Measurements from ENCODE around the gene CNP. TPM values are rescaled to one million over a fixed set of nuclear protein-coding genes. Genes with fewer than 3 reads are reported as not detected.

Gene CNP
- total RNA-seq, 1 experiment from 2014 or later = 78.5 TPM

DNA sequence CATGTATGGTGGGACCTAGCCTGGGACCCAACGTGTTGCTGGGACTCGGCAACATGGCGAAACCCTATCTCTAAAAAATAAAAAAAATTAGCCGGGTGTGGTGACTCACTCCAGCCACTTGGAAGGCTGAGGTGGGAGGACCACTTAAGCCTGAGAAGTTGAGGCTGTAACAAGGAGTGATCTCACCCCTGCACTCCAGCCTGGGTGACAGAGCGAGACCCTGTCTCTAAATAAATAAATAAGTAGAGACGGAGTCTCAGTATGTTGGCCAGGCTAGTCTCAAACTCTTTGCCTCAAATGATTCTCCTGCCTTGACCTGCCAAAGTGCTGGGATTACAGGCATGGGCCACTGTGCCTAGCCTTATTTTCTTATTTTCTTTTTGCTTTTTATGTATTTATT lies 10.1 kb upstream of the CNP start:
- H3K27ac Mint-ChIP-seq = no peak overlapping the region; a peak in 1 of 7 replicates
- Histone ChIP-seq H2AFZ (ENCODE audit: low read length) (no peak overlapping the region), H4K5ac (ENCODE audit: insufficient read length, low read depth, low read length) (no peak overlapping the region), H4K91ac (ENCODE audit: insufficient read length, low read depth, low read length) (no peak overlapping the region), H2BK120ac (ENCODE audit: low read depth, low read length, poor library complexity, severe bottlenecking) (no peak overlapping the region), H3K23me2 (ENCODE audit: insufficient read length, low read depth, low read length, poor library complexity, severe bottlenecking) (no peaks in the 10 kb centered on the region), H3T11ph (ENCODE audit: low read length) (no peak overlapping the region), H2AK5ac (ENCODE audit: insufficient read length, low read length) (no peak overlapping the region), H2BK12ac (ENCODE audit: insufficient read length, low read depth, low read length) (no peak overlapping the region), H3K9me3 (ENCODE audit: control insufficient read depth, low read depth, low read length) (no peaks in the 10 kb centered on the region), H3K9ac (ENCODE audit: extremely low read depth, insufficient read length, low read length) (no peak overlapping the region), H2BK15ac (ENCODE audit: low read depth, low read length) (no peak overlapping the region), H3K79me1 (ENCODE audit: insufficient read depth, low read depth, low read length, poor library complexity, severe bottlenecking) (no peaks in the 10 kb centered on the region), H2BK20ac (ENCODE audit: low read depth, low read length, poor library complexity, severe bottlenecking) (no peak overlapping the region), H4K20me1 (ENCODE audit: control insufficient read depth, insufficient read depth, insufficient read length) (no peaks in the 10 kb centered on the region), H3K4me1 (ENCODE audit: insufficient read depth, low read length) (peaks cover 2% of the 10 kb centered on the region; the same call in 1 of the 2 replicates), H3K27ac (ENCODE audit: insufficient read length, low read depth, low read length) (no peak overlapping the region), H3K56ac (ENCODE audit: insufficient read length, low read depth, low read length) (no peak overlapping the region), H3K18ac (ENCODE audit: insufficient read length, low read depth, low read length) (no peak overlapping the region), H3K14ac (ENCODE audit: insufficient read depth, low read length) (no peak overlapping the region), H3K79me2 (ENCODE audit: insufficient read depth, low read length) (no peaks in the 10 kb centered on the region), H3K4ac (ENCODE audit: low read depth, low read length) (no peak overlapping the region), H3K27me3 (ENCODE audit: insufficient read depth, low read length) (no peaks in the 10 kb centered on the region), H3K4me2 (ENCODE audit: insufficient read depth, insufficient read length, low read length) (no peak overlapping the region), H4K8ac (replicated peaks; ENCODE audit: insufficient read length, low read depth, low read length) (no peak overlapping the region), H2BK5ac (ENCODE audit: insufficient read length, low read length) (no peak overlapping the region), H3K23ac (ENCODE audit: insufficient read length, low read depth, low read length) (no peak overlapping the region)
- H3K9me3 Mint-ChIP-seq = no peaks in the 10 kb centered on the region
- no peak overlapping the region for H3K4me3 Mint-ChIP-seq
- peaks cover 28 to 31% of the 10 kb centered on the region in 2 experiments for H3K4me1 Mint-ChIP-seq
- TF ChIP-seq, protein P1, sequence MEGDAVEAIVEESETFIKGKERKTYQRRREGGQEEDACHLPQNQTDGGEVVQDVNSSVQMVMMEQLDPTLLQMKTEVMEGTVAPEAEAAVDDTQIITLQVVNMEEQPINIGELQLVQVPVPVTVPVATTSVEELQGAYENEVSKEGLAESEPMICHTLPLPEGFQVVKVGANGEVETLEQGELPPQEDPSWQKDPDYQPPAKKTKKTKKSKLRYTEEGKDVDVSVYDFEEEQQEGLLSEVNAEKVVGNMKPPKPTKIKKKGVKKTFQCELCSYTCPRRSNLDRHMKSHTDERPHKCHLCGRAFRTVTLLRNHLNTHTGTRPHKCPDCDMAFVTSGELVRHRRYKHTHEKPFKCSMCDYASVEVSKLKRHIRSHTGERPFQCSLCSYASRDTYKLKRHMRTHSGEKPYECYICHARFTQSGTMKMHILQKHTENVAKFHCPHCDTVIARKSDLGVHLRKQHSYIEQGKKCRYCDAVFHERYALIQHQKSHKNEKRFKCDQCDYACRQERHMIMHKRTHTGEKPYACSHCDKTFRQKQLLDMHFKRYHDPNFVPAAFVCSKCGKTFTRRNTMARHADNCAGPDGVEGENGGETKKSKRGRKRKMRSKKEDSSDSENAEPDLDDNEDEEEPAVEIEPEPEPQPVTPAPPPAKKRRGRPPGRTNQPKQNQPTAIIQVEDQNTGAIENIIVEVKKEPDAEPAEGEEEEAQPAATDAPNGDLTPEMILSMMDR (conservative IDR thresholded peaks at IDR 0.05) = no peak
- no peak for DNase-seq
- no peaks in the 10 kb centered on the region; a peak in 2 of 7 replicates for H3K36me3 Mint-ChIP-seq (ENCODE audit: insufficient read depth in 1 of 3, low read depth in 3 of 3)
- H3K27me3 Mint-ChIP-seq (ENCODE audit: low read depth) = no peaks in the 10 kb centered on the region
- no CpG with 5 or more reads among the region's 6 CpGs for WGBS (ENCODE audit: extremely low coverage, insufficient read length, low lambda C conversion rate)
